Stomach (tissue), 9 donors: Measurements from ENCODE around the gene NMNAT2. TPM values are rescaled to one million over a fixed set of nuclear protein-coding genes. Genes with fewer than 3 reads are reported as not detected.

Experiments used
- DNase-seq, 2 donors: peaks; one replicate each; pipeline versions ENCODE4 v3.0.0 to v3.0.0-alpha.2; 2013 to 2019
- H3K27ac ChIP-seq, 5 donors: fragments of 200-600 bp in 4 of 5; sonication (generic) in 4 of 5; one replicate each; pipeline ENCODE4 v1.5.1; 2013 to 2019; ENCODE audit warnings: mild to moderate bottlenecking in 1 of 5, moderate library complexity in 1 of 5
- H3K27me3 ChIP-seq, 3 donors: fragments of 200-600 bp; sonication (generic); one replicate each; pipeline ENCODE4 v1.5.1; 2017 to 2019; ENCODE audit warnings: mixed run types in 1 of 3
- H3K36me3 ChIP-seq, 4 donors: fragments of 200-600 bp; sonication (generic); 1 replicate in 3 of 4; 2 replicates in 1 of 4; pipeline ENCODE4 v1.5.1; 2016 to 2019
- H3K4me1 ChIP-seq, 4 donors: fragments of 200-600 bp; sonication (generic); one replicate each; pipeline ENCODE4 v1.5.1; 2016 to 2019
- H3K4me3 ChIP-seq, 4 donors: fragments of 200-600 bp; sonication (generic) in 3 of 4; one replicate each; pipeline ENCODE4 v1.5.1; 2016 to 2019; ENCODE audit warnings: mild to moderate bottlenecking in 1 of 4
- H3K9me3 ChIP-seq, 4 donors: fragments of 200-600 bp; sonication (generic); one replicate each; pipeline ENCODE4 v1.5.1; 2016 to 2019
- EP300 ChIP-seq: sonication (generic); formaldehyde crosslinking; IDR thresholded peaks from one replicate; pipeline ENCODE4 v1.6.1; 2017; ENCODE audit warnings: antibody characterized with exemption
- POLR2A ChIP-seq, 4 donors: fragments of 450-650 bp; IDR thresholded peaks; one replicate each; pipeline ENCODE4 v1.6.1; 2016; ENCODE audit warnings: antibody characterized with exemption in 4 of 4, control low read depth in 2 of 4, mild to moderate bottlenecking in 1 of 4, moderate library complexity in 1 of 4
- POLR2AphosphoS5 ChIP-seq, 3 donors: sonication (generic); formaldehyde crosslinking; IDR thresholded peaks; one replicate each; pipeline ENCODE4 v1.6.1; 2016; ENCODE audit warnings: antibody characterized with exemption in 3 of 3
- WGBS, 5 donors: extraction: QIAGEN DNeasy Blood & Tissue Kit in 3 of 5; methylation state at CpG; one replicate each; pipeline versions ENCODE4 v1.1.5 to v1.1.7; 2013 to 2018; 5-methylcytosine and 5-hydroxymethylcytosine counted together
- intact Hi-C: fragments of 100-400 bp; cut with DNase I; formaldehyde crosslinking; loops from one replicate; pipeline ENCODE4 v1.15.1; 2023; ENCODE audit warnings: low total_unique reads
- polyA plus RNA-seq, 3 donors: library from polyadenylated mRNA; stranded (reverse); fragments of 200-250 nt; gene quantifications; one replicate each; pipeline ENCODE4 v1.2.3, GENCODE V29; 2013
- total RNA-seq, 5 donors: library from RNA; depleted of rRNA; stranded (reverse); fragments of >200 nt; gene quantifications; one replicate each; pipeline versions ENCODE4 v1.1.0 to v1.2.3, GENCODE V29; 2014 to 2016
- TF ChIP-seq, protein P1 (sequence below), 7 experiments: fragments of 450-650 bp in 4 of 7; fragments of 200-600 bp in 3 of 7; sonication (generic) in 3 of 7; IDR thresholded peaks; one replicate each; pipeline ENCODE4 v1.5.1; 2016 to 2019; ENCODE audit warnings: antibody characterized with exemption in 7 of 7, control low read depth in 2 of 7, mild to moderate bottlenecking in 1 of 7
- donor health status: healthy with polysubstance abuse.
- donor health status: Bipolar disorder and iron deficiency.
- donor health status: healthy.

NMNAT2 gene
- total and polyA plus RNA-seq, 8 donors, result 0.06 to 1.3 (median 0.51) TPM; not detected in 2

DNA sequence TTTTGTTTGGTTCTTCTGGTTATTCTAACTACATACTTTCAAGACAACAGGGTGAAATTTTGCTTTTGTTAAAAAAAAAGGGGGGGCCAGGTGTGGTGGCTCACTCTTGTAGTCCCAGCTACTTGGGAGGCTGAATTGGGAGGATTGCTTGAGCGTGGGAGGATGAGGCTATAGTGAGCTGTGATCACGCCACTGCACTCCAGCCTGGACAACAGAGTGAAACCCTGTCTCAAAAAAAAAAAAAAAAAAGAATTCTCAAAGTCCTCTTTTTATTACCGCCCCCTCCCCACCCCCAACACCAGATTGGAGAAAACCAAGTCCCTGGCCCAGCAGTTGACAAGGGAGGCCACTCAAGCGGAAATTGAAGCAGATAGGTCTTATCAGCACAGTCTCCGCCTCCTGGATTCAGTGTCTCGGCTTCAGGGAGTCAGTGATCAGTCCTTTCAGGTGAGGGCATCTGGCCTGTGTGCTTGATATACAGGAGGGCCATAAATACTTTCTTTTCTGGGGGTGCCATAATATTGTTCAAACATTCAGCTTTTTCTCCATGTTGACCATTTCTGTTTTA is 181.9 kb downstream of the NMNAT2 start:
- no peaks in the 10 kb centered on the region for H3K27me3 ChIP-seq
- 62 to 88% (median 75%) methylated on average over 6 of the region's 6 CpGs for WGBS, 5 donors
- no peak for DNase-seq
- H3K36me3 ChIP-seq, result peaks cover 0 to 17% (median 8%) of the 10 kb centered on the region in 4 donors
- intact Hi-C loops, result no loop called here
- H3K9me3 ChIP-seq, result no peaks in the 10 kb centered on the region
- TF ChIP-seq EP300 (no peak), POLR2AphosphoS5 (IDR thresholded peaks at IDR 0.05) (no peak), POLR2A (IDR thresholded peaks at IDR 0.05) (no peak)
- TF ChIP-seq, protein P1, sequence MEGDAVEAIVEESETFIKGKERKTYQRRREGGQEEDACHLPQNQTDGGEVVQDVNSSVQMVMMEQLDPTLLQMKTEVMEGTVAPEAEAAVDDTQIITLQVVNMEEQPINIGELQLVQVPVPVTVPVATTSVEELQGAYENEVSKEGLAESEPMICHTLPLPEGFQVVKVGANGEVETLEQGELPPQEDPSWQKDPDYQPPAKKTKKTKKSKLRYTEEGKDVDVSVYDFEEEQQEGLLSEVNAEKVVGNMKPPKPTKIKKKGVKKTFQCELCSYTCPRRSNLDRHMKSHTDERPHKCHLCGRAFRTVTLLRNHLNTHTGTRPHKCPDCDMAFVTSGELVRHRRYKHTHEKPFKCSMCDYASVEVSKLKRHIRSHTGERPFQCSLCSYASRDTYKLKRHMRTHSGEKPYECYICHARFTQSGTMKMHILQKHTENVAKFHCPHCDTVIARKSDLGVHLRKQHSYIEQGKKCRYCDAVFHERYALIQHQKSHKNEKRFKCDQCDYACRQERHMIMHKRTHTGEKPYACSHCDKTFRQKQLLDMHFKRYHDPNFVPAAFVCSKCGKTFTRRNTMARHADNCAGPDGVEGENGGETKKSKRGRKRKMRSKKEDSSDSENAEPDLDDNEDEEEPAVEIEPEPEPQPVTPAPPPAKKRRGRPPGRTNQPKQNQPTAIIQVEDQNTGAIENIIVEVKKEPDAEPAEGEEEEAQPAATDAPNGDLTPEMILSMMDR (IDR thresholded peaks at IDR 0.05), result no peak
- no peak overlapping the region for H3K4me3 ChIP-seq
- H3K4me1 ChIP-seq, result peaks cover 16 to 26% (median 18%) of the 10 kb centered on the region in 4 donors
- H3K27ac ChIP-seq, result peak overlapping the region in 2 of 5 donors; percentile 84 to 85

DNA sequence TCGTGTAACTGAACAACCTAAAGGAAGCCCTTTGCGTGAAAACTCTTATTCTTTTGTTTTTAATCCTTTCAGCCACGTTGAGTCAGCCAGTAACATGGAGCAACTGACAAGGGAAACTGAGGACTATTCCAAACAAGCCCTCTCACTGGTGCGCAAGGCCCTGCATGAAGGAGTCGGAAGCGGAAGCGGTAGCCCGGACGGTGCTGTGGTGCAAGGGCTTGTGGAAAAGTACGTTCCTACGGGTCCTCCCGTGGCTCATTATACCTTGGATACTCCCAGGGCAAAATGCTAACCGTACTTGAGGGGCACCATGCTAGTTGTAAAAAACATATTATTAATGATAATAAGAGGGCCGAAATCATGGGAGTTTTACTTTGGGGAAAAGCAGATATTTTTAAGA is 182.7 kb downstream of the NMNAT2 start:
- H3K36me3 ChIP-seq, result peaks cover 0 to 14% (median 8%) of the 10 kb centered on the region in 4 donors
- DNase-seq, result no peak
- H3K9me3 ChIP-seq, result no peaks in the 10 kb centered on the region
- H3K4me3 ChIP-seq, result peak overlapping the region in 2 of 4 donors; percentile 30 to 32
- peaks cover 16 to 28% (median 18%) of the 10 kb centered on the region in 4 donors for H3K4me1 ChIP-seq
- peak overlapping the region in 4 of 5 donors; percentile 75 to 85 (median 82) for H3K27ac ChIP-seq
- intact Hi-C loops, result no loop called here
- no peaks in the 10 kb centered on the region for H3K27me3 ChIP-seq
- WGBS, 5 donors, result 89 to 92% (median 91%) methylated on average over 14 of the region's 14 CpGs
- no peak for TF ChIP-seq POLR2A (IDR thresholded peaks at IDR 0.05)

DNA sequence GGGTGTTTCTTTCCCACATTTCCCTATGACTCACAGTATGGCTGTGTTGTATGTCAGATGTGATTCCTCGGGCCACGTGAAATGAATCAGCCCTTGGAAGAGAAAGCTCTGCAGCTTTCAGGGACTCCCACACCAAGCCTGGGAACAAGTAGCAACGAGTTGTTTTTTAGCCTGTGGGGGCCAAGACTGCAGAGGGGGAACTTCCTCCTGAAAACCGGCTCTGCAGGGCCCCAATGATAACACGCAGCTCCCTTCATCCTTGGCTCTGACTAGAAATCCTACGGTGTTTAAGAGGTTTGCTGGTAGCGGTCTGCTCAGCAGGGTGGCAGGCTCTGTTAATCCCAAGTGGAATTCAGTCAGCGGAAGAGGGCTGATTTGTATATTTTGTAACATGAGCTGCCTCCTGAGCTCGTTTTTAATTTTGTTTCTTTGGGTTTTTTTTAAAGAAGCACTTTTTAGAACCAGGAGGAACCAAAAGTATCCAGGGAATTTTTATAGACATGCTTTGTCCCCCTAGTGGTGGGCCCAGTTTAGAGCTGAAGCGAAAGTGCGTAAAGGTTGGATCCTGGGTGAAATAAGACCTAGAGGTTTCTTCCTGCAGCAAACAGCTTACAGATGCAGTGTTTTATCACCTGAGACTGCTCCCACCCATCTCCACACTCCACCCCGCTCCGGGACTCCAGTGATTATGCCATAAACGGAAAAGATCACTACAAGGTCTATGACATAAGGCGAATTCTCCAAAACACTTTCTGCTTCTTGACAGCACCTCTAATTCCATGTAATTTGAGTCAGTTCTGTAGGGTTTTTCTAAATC is 183.3 kb downstream of the NMNAT2 start:
- Histone ChIP-seq H3K27ac (peak overlapping the region; percentile 65 to 85 (median 81)), H3K27me3 (no peaks in the 10 kb centered on the region), H3K9me3 (no peaks in the 10 kb centered on the region), H3K36me3 (peaks cover 0 to 7% (median 5%) of the 10 kb centered on the region in 4 donors), H3K4me3 (peak overlapping the region; percentile 29 to 33 (median 31)), H3K4me1 (peaks cover 16 to 28% (median 18%) of the 10 kb centered on the region in 4 donors)
- DNase-seq, result peak; percentile 45 to 86
- intact Hi-C loops, result loop anchor here (5.0 kb wide), 1 partner anchor 268 kb away; no protein-coding TSS in a partner anchor
- 15 to 36% (median 22%) methylated on average over 14 to 15 of the region's 15 CpGs for WGBS, 5 donors
- peak; percentile 45 to 82 (median 46) for TF ChIP-seq POLR2AphosphoS5 (IDR thresholded peaks at IDR 0.05)
- no peak for TF ChIP-seq EP300
- TF ChIP-seq, protein P1 (IDR thresholded peaks at IDR 0.05), result peak in 5 of 7 experiments; percentile 32 to 75 (median 63)

DNA sequence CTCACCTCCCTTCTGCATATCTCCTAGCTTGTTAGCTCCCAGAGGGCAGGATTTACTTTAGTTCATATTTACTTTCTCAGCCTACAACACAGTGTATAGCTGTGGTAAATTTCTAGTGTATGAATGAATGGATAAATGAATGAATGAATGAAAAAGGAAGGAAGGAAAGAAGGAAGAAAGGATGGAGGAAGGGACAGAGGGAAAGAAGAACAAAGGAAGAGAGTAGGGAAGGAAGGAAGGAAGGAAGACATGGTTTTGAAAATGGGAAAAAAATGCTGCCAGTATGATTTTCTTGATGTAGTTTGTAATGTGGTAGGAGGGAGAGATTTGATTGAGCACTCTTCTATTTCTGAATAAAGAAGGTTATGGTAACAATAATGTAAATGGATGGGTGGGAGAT is 185.1 kb downstream of the NMNAT2 start:
- no peaks in the 10 kb centered on the region for H3K36me3 ChIP-seq
- H3K4me1 ChIP-seq, result peaks cover 16 to 28% (median 18%) of the 10 kb centered on the region in 4 donors
- H3K9me3 ChIP-seq, result no peaks in the 10 kb centered on the region
- no peaks in the 10 kb centered on the region for H3K27me3 ChIP-seq
- intact Hi-C loops, result loop anchor here (5.0 kb wide), 1 partner anchor 266 kb away; no protein-coding TSS in a partner anchor
- H3K27ac ChIP-seq, result peak overlapping the region in 1 of 5 donors; percentile 9
- no peak for DNase-seq
- TF ChIP-seq POLR2AphosphoS5 (IDR thresholded peaks at IDR 0.05) (no peak), EP300 (no peak), POLR2A (IDR thresholded peaks at IDR 0.05) (no peak)
- TF ChIP-seq, protein P1 (IDR thresholded peaks at IDR 0.05), result no peak
- no peak overlapping the region for H3K4me3 ChIP-seq
